CD4-positive, alpha-beta T cell treated with Interleukin-21 for 1 hour (primary cell): ENCODE data around the gene CCDC180.
"Not testable (repeated sequence)": the region's sequence is repeated elsewhere in the genome, so short reads cannot be mapped to it uniquely, and the experiment has no call there.

Experiments
- DNase-seq: peaks from one replicate; pipeline ENCODE4 v3.0.0-alpha.2; 2020

CCDC180 gene

DNA sequence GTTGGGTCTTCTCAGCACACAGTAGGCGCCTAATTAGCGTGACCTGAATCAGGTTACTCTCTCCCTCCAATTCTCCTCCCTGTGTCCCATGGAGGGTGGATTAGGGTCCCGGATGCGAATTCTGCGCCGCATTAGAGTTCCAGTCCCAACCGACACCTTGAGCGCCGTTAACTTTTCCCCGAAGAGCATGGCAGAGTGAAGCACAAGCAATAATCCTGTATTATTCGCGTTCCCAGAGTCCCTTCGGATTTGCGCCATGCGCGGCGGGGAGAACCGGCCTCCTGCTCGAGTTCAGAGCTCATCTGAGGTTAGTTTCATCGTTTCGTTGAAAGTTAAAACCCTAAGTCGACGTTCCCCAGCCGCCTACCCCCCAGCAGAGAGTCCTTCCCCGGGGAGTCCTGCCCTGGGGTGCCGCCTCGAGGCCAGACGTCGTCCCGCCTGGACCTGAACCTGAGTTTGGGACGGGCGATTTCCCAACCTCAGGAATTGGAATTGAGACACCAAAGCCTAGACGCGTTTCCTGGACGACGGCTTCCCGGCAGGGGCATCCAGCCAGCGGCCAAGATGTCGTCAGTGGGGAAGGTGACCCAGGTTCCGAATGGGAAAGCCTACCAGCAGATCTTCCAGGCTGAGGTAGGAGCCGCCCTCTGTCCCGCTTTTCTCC lies at the start of gene CCDC180:
TSS of gene CCDC180 (plus strand) at position 160 of the 664 bp plus-strand sequence. CDS start at position 565, 405 bp downstream.
- DNase-seq = no peak

DNA sequence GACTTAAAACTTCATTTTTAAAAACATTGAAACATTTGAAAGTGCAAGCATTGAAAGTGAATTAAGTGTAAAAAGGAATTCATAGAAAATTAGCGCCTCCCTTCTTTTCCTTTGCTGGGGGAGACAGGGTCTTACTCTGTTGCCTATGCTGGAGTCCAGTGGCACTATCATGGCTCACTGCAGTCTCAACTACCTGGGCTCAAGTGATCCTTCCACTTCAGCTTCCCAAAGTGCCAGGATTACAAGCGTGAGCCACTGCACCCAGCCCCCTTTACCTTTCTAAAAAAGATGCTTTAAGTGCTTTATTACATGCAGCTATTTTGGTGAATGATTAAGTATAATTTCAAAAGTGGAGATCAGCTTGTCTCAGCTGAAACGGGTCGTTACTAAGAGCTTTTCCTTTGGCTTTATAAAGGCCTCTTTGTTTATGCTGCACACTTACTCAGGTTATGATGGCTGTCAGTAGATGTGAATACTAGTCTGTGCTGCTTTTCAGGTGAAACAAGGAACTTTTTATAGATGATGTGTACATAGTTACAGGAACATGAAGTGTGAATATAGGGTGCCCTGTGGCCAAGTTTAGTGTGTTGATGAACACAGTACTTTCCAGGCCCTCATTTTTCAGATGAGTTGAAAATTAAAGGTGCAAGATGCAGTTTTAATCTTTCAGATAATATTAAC lies 47.5 kb upstream of the CCDC180 start:
- not testable (repeated sequence) for DNase-seq

DNA sequence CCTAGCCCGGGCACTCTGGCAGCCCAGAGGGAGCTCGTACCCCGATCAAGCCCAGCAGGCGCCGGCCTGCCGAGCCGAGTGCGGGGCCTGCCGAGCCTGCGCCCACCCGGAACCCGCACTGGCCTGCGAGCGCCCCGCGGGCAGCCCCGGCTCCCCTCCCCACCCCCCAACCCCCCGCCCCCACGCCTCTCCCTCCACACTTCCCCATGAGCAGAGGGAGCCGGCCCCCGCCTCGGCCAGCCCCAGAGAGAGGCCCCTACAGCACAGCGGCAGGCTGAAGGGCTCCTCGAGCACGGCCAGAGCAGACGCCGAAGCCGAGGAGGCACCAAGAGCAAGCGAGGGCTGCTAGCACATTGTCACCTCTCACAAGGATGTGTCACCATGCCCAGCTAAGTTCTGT lies 36.2 kb upstream of the CCDC180 start:
- no peak for DNase-seq

DNA sequence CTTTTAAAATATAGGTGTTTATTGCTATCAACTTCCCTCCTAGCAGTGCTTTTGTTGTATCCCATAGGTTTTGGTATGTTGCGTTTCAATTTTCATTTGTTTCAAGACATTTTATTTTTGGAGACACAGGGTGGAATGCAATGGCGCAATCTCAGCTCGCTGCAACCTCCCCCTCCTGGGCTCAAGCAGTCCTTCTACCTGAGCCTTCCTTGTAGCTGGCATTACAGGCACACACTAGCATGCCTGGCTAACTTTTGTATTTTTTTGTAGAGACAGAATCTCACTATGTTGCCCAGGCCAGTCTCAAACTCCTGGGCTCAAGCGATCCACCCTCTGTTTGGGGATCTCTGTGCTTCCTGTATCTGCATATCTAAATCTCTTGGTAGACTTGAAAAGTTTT lies 35.4 kb upstream of the CCDC180 start:
- no peak for DNase-seq

DNA sequence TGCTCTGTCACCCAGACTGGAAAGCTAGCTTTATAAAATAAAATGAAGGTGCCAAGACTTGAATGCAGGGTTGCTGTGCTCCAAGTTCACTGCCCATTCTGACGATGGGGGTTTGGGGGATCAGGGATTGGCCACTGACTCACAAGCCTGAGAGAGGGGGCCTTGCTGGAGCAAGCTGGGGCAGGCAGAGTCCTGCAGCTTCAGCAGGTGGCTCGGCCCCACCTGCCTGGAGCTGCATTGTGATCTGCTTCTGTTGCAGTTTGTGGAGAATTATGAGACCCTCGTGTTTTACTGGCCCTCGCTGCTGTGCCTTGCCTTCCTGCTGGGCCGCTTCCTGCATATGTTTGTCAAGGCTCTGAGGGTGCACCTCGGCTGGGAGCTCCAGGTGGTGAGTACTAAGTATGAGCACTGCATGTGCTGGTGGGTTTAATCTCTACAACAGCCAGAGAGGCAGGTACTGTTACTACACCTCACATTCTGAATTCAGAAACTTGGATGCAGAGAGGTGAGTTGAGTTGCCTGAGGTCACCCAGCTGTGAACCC lies 31.1 kb upstream of the CCDC180 start:
- DNase-seq = no peak

DNA sequence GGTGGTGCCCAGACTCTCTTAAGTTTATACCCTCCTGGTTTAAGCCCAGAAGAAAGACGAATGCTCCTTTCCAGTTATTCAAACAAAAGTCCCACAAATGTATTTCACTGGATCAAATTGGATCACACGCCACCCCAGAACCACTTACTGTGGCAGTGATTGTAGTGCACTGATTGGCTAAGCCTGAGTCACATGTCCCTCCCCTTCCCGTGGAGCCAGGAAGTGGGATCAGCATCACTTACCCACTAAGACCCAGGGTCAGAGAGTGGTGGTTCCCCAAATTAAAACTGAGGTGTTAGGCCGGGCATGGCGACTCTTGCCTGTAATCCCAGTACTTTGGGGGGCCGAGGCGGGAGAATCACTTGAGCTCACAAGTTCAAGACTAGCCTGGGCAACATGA lies 29.5 kb upstream of the CCDC180 start:
- DNase-seq = no peak

DNA sequence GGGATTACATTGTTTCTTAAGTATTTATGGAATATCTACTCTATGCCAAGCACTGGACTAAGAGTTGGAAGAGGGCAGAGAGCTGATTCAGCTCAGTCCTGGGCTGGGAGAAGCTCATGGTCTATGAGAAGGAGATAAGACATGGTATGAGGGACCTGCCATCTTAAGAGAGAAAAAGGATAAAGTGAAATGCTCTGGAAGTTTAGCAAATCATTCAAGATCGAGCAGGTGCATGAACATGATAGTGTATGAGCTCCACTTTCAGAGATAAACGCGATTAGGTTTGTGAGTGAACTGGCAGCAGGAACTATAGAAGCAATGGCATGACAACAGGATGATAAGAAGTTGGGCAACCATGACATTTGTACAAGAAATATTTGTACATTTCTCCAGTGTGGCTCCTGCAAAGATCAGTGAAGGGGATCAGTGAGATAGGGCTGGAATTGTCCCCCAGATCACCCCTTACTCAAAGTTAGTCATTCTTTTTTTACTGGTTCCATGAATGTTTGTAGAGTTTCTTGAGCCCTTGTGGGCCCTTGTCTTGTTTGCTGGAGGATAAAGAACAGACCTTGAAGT lies 26.6 kb upstream of the CCDC180 start:
- no peak for DNase-seq

DNA sequence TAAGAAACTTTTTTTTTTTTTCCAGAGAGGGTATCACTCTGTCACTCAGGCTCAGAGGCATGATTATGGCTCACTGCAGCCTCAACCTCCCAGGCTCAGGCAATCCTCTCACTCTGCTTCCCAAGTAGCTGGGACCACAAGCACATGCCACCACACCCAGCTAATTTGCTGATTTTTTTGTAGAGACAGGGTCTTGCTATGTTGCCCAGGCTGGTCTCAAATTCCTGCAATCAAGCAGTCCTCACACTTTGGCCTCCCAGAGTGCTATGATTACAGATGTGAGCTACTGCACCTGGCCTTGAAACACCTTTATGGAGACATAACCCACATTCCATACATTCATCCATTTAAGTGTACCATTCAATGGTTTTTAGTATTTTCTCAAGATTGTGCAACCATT lies 23.7 kb upstream of the CCDC180 start:
- DNase-seq = no peak

DNA sequence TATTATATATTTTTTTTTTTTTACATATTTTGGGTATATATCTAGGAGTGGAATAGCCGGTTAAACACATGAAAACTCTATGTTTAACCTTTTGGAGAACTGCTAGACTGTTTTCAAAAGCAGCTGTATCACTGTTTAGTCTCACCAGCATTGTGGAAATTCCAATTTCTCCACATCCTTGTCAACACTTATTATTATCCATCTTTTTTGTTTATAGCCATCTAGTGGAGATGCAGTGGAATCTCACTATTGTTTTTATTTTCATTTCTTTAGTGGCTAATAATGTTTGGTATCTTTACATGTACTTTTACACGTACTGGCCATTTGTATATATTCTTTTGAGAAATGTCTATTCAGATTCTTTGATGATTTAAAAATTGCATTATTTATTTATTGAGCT lies 22.7 kb upstream of the CCDC180 start:
- DNase-seq = no peak

DNA sequence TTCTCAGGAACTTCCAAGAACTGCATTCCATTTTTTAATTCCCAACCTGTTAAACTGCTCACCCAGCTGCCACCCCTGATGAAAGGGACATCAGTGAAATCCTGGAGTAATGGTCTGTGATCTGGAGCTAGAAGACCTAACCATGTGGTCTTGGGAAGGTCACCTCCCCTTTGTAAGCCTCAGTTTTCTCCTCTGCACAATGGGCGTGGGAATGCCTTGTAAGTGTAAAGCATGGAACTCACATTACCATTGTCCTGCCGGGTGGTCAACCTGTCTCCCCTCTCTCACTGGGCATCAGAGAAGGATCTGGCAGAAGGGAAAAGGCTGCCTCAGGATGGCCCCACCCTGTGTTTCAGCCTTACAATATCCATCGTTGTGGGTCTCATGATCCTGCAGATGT lies 15.3 kb upstream of the CCDC180 start:
- no peak for DNase-seq

DNA sequence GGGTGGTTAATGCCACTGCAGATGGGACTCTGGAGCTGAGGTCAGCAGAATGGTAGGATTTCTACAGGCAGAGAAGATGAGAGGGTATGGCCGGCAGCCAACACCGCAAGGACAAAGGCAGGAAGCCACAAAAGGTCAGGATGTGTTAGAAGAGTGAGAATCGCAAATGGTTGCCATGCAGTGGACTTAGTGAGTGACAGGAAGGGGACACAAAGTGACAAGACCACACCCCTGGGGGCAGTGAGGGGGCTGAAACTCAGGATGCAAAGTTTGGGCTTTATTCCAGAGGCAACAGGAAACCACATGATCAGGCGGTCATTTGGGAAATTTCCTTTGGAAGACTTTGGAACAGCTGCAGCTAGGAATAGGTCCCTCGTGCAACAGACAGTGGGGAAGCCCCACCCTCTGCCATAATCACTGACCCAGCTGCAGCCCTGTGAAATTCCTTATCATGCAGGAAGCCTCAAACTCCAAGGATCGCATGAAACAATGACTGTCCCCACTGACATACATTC lies 14.2 kb upstream of the CCDC180 start:
- no peak for DNase-seq

DNA sequence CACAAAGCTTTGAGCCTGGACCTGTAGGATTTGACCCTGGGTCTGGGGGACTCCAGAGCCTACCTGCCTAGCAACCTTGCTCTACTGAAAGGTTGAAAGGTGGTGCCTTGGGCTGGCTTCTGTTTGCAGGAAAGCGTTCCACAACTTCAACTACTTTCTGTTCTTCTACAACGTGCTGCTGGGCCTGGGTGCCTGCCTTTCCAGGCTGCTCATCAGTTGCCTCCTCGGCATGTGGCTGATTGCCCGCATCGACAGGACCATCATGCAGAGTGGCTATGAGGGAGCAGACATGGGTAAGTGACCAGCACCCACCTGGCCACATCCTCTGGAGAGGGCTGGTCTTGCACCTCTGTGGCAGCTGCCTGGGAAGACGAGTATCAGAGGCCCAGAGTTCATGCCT lies 13.6 kb upstream of the CCDC180 start:
- DNase-seq = no peak

DNA sequence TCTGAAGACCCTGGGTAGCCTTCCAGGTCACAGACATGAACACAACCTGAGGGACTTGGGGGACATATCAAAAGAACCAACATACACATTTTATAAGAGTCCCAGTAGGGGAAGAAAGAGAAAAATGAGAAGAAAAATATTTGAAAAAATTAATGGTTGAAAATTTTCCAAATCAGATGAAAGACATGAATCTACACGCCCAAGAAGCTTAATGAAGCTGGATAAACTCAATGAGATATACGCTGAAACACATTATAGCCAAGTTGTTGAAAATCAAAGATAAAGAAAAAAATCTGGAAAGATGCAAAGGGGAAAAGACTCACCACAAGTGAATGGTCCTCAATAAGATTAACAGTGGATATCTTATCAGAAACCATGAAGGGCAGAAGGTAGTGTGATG lies 9.6 kb upstream of the CCDC180 start:
- DNase-seq = no peak

DNA sequence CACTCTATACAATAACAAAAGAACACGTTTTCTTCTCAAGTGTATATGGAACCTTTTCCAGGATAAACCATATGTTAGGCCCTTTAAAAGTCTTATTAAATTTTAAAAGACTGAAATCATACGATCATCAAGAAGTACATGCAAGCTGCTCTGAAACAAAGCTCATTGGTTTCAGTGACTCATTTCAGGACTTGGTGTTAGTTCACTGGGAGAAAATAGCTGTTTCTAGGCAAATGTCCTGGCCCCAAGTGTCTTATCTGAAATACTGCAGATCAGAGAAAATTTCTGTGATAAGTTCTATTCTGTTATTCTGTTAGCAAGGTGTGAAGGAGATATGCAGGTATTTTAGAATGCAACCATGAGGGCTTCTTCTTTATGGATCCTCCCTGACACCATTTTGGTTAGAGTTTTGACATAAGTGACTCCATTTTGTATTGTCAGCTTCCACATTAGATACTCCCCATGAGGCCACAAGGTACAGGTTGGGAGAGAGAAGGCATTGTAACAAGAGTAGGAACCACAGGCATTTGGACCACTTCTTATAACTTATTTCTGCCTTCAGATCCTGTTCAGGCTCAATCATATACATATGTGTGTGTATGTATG lies 7.5 kb upstream of the CCDC180 start:
- no peak for DNase-seq

DNA sequence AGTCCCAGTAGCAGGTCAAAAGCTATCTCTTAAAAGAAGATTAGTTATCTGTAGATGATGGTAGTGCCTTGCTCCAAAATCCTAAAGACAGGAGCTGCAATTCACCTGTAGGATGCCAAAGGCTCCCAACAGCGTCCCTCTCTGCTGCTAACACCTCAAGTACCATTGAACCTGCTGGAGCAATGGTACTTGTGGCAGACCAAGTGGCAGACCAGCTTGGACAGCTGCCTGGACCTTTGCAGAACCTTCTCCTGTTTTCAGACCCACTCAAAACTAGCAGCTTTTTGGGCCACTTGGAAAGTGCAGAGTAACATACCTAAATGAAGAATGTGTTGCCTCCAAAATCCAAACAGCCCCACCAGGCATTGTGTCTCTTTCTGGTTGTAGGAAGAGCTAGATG lies 6.9 kb upstream of the CCDC180 start:
- DNase-seq = no peak

DNA sequence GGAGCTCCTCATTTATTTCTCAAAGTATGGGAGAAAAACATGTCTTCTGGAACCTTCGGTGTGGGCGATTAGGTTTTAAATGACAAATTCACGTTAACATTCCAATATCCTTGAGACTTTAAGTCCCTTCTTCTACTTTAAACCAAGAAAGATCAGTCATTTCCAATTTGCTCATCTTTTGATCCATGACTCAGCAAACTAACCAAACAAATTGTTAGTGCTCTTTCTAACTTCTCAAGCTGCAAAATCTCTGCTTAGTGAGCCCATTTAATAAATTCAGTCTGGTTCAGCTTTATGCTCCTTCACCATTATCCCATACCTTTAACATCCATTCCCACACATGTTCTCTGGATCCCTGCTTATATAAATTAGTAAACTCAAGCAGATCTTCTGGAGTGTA lies 5.5 kb upstream of the CCDC180 start:
- DNase-seq = no peak

DNA sequence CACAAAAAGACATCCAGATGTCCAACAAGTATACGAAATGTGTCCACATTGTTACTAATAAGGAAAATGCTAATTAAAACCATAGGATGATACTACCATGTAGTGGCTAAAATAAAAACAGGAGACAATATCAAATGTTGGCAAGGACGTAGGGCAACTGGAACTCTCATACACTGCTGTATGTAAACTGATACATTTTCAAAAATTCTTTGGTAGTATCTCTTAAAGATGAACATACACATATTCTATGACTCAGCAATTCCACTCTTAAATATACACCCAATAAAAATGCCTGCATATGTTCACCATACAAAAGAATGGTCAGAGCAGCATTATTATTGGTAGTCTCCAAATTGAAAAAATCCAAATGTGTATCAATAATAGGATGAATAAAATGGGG lies 2.9 kb upstream of the CCDC180 start:
- no peak for DNase-seq

DNA sequence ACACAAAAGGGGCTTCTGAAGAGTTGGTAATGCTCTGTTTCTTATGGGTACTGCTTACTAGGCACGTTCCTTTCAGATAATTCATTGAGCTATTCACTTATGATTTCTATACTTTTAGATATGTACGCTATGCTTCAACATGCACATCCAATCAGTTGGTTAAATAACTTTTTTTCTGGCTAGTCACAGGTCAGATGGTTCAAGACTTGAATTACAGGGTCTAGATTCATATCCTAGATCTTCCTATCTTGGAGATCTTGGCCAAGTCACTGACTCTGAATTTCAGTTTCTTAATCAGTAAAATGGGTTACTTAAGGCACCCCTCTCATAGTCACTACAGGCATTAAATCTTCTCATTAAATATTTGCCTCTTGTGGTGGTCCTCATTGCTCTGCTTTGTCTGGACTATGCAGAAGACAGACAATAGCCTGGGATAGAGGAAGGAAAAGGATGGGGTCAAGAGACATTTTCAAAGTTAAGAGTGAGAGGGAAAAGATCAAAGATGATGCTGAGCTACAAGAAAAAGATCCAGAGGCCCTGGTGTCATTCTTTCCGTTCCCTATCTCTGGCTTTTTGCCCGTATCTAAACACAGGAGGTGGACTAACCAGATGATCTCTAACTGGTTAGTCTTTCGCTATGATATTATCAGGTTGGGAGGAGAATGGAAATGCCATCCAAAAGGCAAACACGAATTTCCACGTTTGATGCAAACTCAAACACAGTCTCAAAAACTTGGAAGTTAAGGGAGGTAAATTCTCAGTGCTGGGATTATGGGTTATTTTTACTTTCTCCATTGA lies 1.8 kb upstream of the CCDC180 start:
- no peak for DNase-seq

DNA sequence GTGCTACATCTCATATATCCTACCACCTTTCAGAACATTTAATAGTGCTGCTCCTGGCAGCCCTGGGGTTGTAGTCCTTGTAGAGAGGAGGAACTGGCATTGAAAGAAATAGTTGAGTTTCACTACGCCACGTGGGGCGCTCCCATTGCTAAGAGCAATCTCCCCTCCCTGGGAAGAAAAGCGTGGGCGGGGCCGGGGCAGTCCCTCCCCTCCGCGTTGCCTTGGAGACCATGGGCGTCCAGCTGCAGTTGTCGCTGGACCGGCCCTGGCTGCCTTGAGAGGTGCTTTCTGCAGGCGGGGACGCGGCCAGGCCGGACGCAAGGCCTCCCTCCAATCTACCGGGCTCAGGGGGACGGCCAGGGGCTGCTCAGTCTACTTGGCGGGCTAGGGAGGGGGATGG lies 368 bp upstream of the CCDC180 start:
- DNase-seq = no peak

DNA sequence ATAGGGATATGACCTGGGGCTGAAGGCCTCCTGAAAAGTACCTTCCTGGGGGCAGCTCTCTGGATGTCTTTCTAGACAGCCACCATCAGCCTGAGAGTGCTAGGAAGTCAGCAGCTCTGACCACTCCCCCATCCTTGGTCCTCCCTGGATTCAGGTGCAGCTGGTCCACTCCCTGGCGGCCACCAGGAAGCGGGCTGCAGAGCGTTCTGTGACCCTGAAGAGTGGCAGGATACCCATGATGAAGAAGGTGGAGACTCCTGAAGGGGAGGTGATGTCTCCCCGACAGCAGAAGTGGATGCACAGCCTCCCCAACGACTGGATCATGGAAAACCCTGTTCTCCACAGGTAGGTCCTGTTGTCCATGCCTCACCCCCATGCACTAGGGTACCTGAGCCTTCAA lies 1.8 kb downstream of the CCDC180 start:
- DNase-seq = no peak

DNA sequence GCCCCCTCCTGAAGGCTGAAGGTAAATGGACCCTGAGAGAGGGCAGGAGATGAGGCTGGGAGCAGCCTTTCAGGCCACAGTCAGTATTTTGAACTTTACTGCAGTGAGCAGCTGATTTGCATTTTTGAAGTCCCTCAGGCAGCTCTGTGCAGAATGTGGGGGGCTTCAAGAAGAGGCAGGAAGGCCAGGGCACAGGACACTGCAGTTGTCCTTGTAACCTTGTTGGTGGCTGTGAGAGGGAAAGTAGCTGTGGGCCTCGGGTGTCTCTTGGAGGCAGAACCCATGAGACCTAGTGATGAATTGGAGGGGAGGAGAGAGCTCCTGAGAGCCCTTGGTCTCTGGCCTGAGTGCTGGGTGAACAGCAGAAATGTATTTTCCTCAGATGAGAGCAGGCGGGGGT lies 2.6 kb downstream of the CCDC180 start:
- no peak for DNase-seq

DNA sequence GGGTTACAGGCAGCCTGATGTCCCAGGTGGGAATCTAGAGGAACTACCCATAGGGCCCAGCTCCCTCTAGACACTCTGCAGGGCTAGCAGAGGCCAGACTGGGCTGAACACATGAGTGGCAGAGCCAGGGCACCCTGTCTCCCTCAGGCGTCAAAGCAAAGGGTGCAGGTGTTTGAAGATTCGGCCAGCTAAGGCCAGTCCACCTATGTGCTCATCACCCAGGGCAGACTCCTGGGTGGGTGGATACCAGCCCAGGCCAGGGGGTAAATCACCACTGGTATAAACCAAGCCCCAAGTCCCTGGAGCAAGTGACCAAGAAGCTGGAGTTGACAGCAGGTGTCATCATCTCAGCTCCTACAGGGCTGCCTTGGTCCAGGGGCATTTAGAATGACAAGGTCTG lies 3.4 kb downstream of the CCDC180 start:
- no peak for DNase-seq
